GM19023 (cell line): ENCODE data around the gene C20orf96.
"Not testable (repeated sequence)": the region's sequence is repeated elsewhere in the genome, so short reads cannot be mapped to it uniquely, and the experiment has no call there.

Source experiments
- ATAC-seq: cut with Tn5 transposase; IDR thresholded peaks from one replicate; pipeline ENCODE4 v1.9.1; 2021; ENCODE audit warnings: mild to moderate bottlenecking, moderate library complexity; ENCODE audit not compliant: unreplicated experiment

C20orf96 gene

DNA sequence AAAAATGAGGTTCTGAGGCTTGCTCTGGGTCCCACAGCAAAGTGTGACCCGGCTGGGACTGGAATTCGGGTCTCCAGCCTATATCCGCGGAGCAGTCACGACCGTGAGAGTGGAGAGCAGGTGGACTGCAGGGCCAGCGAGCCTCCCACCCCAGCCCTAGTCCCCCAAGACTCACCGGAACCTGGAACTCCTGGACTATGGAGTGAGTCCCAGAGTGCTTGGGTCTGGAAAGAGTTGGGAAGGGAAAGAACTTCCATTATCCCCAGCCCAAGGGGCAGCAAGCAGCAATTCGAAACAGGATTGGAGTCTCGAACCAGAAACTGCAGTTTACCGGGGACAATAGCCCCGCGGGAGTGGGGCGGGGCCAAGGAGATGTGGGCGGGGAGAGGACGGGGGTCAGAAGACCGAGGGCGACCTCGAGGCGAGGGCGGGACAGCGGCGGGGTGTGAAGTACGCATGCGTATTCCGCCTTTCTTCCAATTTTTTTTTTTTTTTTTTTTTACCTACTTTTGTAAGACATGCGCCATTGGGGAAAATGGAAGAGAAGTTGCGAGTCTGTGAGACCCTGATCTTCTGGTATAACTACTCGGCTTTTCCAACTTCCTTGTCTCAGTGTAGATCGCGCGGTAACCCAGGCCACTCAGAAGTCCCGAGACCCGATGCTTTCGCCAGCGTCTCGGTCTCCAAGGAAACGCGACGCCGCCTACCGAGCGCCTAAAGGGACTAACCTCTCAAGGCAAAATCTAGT lies at the start of gene C20orf96:
Gene C20orf96 (minus strand): TSS at position 667 of the 748 bp plus-strand sequence. CDS start 140 bp downstream, at position 527.
- ATAC-seq = peak; percentile 87

DNA sequence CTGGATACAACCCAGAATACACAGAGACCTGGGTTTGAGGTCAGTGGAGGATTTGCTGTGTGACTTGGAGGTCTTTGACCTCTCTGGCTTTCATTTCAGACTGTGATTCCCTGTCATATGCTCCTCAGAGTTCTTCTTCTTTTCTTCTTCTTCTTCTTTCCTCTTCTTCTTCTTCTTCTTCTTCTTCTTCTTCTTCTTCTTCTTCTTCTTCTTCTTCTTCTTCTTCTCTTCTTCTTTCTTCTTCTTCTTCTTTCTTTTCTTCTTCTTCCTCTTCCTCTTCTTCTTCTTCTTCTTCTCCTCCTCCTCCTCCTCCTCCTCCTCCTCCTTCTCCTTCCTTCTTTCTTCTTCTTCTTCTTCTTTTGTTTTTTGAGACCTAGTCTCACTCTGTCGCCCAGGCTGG lies 45.5 kb upstream of the C20orf96 start:
- ATAC-seq = not testable (repeated sequence)

DNA sequence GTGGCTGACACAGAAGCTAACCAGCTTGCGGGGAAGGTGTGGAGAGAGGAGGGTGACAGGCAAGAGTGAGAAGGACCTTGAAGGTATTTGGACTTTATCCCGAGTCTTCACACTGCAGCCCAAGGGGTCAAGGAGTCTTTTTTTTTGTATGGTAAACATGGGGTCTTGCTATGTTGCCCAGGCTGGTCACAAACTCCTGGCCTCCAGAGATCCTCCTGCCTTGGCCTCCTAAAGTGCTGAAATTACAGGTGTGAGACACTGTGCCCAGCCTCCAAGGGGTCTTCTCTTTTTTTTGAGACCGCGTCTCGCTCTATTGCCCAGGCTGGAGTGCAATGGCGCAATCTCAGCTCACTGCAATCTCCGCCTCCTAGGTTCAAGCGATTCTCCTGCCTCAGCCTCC lies 44.0 kb upstream of the C20orf96 start:
- no peak for ATAC-seq

- ATAC-seq = no peak
Measured at GRCh38 chr20:330233-331149, 39.9 kb upstream of the C20orf96 start.

GRCh38 chr20:329851-330232 lies 39.3 kb upstream of the C20orf96 start:
- no peak for ATAC-seq

DNA sequence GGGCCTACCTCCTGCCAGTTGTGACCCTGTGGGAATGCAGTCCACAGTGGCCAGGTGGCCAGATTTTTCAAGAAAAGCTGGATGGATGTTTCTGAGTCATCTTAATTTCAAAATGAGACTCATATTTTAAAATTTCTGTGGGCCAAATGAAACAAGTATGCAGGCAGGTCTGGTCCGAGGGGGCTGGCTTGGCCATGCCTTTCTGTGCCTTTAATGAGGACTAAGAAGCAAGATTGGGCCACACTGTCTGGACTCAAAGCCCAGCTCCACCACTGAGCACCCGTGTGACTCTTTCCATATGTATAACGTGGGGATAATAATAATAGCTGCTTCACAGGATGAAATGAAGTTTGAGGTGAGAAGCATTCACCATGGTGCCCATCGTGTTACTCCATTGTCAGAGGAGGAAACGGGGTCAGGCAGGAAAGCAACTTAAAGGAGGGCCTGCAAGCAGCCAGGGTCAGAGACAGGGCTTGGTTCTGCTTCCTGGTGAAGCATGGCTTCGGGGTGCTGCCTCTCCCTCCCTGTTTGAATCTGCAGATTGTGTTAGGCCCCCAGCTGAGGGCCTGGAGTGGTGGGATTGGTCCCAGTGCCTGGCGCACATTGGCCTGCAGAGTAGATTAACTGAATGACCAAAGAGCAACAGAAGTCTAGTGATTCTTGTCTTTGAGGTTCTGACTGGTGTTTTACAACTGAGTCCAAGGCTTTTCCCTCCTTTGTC lies 38.6 kb upstream of the C20orf96 start:
- ATAC-seq = no peak

DNA sequence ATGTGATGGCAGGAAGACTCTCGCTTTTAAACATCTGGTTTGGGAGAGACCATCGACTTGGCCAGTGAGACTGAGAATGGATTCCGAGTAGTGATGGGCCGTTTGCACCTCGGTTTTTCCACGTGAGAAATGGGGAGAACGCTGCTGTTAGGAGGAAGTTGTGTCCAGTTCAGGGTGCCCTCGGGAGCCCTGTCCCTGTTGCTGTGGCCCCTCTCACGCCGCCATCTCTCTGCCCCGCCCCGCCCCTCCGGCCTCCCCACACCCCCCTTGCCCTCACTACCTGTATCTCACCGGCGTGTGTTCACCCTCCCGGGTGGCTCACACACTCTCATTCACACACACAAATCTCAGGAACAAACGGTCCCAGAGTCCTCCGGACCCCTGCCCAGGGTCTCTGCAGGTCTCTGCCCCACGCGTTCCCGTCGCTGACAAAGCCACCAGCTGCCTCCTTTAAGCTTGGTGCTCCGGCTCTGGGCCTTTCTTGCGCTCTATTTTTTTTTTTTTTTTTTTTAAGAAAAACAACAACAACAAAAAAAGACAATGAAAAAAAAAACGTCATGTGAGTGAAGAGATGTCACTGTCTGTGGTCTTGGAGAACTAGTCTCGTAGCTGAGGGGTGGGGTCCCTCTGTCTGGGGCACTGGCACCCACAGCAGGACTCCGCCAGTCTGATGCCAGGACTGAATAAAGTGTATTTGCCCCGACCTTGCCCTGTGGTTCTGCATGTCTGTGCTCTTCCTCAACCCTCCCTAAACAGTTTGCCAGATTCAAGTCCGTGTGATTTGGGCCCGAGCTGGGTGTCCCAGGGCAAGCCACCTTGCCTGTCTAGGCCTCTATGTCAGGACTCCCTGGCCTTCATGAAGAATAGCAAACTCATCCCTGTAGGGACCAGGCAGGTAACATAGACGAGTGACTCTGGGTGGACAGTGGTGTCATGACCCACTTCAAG lies 37.8 kb upstream of the C20orf96 start:
- no peak for ATAC-seq

GRCh38 chr20:327186-328026 lies 36.9 kb upstream of the C20orf96 start:
- ATAC-seq = no peak

GRCh38 chr20:326645-327185 lies 36.2 kb upstream of the C20orf96 start:
- ATAC-seq = no peak

GRCh38 chr20:325889-326644 lies 35.5 kb upstream of the C20orf96 start:
- no peak for ATAC-seq

DNA sequence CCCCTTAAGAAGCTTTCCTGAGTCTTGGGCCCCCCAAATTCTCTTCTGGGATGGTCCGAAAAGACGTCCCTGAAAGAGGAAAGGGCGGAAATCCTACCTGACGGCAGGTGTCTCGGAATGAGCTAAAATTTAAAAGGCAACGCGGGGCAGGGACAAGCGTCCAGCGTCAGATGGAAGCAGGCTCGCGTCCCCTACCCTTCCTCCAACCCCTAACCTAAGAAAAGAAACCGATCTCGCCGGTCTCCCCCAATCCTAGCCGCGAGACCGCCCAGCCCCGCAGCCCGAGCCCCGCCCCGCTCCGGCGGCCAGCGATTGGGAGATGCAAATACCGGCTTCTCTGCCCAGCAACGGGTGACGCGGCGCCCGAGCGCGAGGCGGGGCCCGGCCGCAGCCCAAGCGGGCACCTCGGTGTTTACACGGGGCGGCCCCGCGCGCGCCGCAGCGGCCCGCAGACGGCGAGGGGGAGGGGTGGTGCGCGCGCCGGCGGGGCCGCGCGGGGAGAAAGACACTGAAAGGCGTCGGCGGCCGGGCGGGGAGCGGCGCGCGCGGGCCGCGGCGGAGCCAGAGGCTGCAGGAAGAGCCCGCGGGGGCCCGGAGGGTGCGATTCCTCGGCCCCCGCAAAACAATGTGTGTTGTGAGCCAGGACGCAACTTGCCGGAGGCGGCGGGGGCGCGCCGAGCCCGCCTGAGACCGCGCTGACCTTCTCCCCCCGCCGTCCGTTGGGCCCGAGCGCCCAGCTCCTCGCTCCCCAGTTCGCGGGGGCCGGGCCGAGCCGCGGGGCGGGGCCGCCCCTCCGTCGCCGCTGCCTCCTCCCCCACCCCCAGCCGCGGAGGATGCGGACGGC lies 34.7 kb upstream of the C20orf96 start, which contains the start of gene SOX12:
Gene SOX12 (plus strand): TSS at position 508 of the 844 bp plus-strand sequence. CDS start 373 bp downstream, outside the sequence.
- peak; percentile 81 for ATAC-seq

DNA sequence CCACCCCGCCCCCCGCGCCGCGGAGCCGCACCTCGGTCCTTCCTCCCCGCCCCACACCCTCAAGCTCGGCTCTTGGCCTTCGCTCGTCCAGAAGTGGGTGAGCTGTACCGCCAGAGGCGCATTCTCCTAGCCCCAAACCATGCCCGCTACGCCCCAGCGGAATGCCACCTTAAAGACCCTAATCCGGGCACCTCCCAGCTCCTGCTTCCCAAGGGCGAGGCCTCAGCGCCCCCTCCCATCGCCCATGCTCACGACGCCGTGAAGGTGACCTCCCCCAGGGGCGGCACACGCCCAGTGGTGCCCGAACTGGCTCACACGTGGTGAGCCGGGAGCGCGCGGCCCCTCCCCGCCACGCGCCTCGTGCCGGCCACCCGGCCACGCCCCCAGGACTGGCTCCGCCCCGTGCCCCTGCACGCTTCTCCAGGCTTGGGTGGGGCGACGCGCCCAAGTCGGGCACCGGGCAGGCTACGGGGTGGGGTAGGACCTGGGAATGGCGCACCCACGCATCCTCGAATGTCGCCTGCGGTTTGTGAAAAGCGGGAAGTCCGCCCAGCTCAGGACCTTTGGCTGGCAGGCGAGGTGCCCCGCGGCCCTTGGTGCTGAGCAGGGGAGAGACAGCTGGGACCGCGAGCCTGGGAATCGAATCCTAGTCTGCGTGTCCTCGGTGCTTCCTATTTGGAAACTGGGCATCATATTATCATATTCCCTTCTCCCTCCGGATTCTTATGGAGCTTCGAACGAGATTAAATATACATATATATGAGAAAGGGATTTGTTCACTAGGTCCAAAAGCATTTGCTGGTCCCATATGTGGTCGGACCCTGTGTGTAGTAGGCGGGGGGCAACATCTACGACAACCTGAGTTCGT lies 33.9 kb upstream of the C20orf96 start:
- peak; percentile 37 for ATAC-seq

GRCh38 chr20:316316-317068 lies 25.9 kb upstream of the C20orf96 start:
- no peak for ATAC-seq

DNA sequence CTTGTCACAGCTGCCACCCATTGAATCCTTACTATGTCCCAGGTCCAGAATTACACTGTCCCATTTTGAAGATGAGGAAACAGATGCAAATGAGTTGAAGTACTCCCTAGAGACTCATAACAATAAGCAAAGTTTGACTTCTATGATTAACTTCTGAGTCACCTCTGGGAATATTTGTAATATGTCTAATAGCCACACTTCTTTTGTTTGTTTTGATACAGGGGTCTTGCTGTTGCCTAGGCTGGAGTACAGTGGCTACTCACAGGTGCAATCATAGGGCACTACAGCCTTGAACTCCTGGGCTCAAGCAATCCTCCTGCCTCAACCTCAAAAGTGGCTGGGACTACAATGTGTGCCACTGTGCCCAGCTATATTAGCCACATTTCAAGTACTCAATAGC lies 23.4 kb upstream of the C20orf96 start:
- ATAC-seq = no peak

DNA sequence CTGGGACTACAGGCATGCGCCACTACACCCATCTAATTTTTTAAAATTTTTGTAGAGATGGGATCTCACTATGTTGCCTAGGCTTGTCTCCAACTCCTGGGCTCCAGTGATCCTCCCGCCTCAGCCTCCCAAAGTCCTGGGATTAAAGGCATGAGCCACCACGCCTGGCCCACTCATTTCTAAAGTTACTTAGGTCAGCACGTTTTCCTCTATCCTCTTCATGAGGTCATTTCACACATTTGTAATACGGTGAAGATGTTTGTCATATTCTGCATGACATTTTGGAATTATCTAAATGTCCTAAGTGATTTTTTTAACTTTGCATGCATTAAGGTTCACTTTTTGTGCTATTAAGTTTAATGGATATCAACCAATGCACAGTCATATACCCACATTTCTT lies 22.9 kb upstream of the C20orf96 start:
- no peak for ATAC-seq

DNA sequence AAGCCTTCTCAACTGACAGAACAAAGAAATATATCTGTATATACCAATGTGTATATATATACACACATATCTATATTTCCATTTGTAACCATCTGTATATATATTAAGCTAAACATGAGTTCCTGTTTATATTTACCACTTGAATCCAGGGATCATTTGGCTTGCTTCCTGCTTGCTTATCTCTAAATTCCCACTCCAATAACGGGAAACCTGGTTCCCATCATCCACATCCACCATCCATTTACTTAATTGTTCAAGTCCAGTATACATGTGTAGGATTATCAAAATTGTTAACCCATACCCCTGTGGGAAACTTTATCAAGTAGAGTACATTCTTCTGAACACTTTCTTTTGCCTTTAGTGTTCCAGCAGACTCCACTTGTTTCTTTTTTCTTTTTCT lies 22.3 kb upstream of the C20orf96 start:
- no peak for ATAC-seq
